ENCODE measurements around the gene DNAJB6.

DNAJB6 gene

DNA sequence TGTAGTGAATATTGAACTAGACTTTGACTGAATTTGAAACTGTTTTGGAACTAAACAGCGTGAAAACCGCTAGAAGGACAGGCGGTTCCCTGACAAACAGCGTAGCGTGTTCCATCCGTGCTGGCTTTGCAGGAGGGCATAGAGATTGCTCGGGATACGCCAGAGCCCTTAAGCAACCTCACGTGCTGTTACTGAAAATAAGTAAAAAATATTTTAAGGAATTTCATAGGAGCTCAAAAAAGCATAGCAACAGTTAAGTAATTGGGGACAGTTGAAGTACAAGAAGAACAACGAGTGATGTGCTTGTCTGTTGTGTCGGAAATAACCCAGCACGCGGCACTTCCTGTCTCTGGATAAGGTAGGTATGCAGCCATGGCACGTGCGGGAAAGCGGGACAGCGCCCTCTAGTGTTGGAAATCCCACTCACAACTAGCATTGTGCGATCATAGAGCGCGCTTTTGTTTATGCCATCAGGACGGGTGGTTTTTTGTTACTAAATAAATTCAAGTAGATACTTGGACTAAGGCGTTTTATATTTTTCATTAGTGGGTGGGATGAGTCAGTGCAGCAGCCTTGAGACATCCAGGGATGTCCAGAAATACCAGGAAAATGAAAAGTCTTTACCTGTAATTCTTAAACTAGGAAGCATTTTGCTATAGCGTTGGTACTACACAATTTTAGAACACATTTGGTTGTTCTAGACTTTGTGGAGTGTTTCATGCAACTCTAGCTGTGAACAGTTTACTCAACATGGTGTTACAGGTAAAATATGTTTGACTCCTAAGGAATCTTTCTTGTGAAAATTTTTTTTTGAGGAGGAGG lies 50.4 kb downstream of the DNAJB6 start:
- peak overlapping the region; percentile 52 for H3K4me3 ChIP-seq (ENCODE audit: low read depth, low read length)
- H3K9me3 ChIP-seq, result no peaks in the 10 kb centered on the region
- H3K4me1 ChIP-seq, result no peaks in the 10 kb centered on the region
- peaks cover 39% of the 10 kb centered on the region for H3K36me3 ChIP-seq
- TF ChIP-seq, protein P1, sequence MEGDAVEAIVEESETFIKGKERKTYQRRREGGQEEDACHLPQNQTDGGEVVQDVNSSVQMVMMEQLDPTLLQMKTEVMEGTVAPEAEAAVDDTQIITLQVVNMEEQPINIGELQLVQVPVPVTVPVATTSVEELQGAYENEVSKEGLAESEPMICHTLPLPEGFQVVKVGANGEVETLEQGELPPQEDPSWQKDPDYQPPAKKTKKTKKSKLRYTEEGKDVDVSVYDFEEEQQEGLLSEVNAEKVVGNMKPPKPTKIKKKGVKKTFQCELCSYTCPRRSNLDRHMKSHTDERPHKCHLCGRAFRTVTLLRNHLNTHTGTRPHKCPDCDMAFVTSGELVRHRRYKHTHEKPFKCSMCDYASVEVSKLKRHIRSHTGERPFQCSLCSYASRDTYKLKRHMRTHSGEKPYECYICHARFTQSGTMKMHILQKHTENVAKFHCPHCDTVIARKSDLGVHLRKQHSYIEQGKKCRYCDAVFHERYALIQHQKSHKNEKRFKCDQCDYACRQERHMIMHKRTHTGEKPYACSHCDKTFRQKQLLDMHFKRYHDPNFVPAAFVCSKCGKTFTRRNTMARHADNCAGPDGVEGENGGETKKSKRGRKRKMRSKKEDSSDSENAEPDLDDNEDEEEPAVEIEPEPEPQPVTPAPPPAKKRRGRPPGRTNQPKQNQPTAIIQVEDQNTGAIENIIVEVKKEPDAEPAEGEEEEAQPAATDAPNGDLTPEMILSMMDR (IDR thresholded peaks at IDR 0.05; ENCODE audit: low read depth, low read length), result peak; percentile 91
- peak; percentile 90 for DNase-seq
- H3K27me3 ChIP-seq, result no peaks in the 10 kb centered on the region

DNA sequence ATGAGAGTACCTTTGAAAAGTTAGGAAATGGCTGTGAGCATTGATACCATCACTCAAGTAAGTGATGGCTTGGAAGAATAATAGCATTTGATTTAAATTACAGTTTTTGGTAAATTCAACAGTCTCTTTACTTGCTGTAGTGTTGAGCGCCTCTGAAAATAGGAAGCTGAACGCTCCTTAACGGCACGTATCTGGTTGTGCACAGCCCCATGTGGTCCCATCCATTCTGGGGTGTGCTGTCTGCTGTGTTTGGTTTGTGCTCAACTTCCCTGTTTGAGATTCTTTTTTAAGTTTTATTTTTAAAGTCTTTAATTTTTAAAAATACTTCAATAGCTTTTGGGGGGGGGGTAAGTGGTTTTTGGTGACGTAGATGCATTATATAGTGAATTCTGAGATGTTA lies 51.5 kb downstream of the DNAJB6 start:
- Histone ChIP-seq H3K27me3 (no peaks in the 10 kb centered on the region), H3K36me3 (peaks cover 31% of the 10 kb centered on the region), H3K9me3 (no peaks in the 10 kb centered on the region), H3K4me1 (no peaks in the 10 kb centered on the region), H3K4me3 (ENCODE audit: low read depth, low read length) (no peak overlapping the region)
- TF ChIP-seq, protein P1 (IDR thresholded peaks at IDR 0.05; ENCODE audit: low read depth, low read length), result no peak
- no peak for DNase-seq

DNA sequence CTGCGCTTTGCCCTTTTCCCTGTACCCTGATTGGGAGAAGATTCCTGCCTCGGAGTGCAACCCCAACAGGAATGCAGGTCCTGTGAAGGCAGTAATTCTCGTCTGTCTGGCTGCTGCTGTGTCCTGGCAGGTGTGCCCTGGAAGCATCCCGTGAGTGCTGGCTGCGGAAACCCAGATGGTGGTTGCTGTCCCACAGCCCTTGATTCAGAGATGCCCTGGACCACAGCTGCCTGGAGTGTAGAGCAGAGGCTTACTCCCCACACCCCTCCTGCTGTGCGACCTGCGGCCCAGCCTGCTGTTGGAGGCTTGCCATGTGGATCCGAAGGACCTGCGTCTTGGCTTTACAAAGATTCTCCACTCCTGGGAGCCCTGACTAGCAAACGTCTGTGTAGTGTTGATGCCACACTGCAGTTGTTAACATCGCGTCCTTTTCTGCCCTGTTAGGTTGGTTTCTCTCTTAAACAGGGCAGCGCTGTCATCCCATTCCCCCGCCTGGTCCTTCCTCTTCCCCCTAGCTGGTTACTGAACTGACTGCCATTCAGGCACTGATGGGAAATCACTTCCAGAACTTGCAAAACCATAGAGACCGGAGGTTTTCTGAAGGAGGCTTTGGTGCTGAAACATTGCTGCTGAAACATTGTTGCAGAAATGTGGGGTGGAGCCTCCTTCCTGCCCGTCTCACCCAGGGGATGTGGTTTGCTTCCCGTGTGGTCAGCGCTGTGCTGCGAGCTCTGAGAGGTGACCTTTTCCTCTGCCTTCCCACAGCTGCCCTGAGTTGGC lies 53.3 kb downstream of the DNAJB6 start:
- Histone ChIP-seq H3K27me3 (no peaks in the 10 kb centered on the region), H3K4me1 (no peaks in the 10 kb centered on the region), H3K36me3 (peaks cover 18% of the 10 kb centered on the region), H3K4me3 (ENCODE audit: low read depth, low read length) (no peak overlapping the region), H3K9me3 (no peaks in the 10 kb centered on the region)
- DNase-seq, result no peak
- TF ChIP-seq, protein P1 (IDR thresholded peaks at IDR 0.05; ENCODE audit: low read depth, low read length), result no peak

DNA sequence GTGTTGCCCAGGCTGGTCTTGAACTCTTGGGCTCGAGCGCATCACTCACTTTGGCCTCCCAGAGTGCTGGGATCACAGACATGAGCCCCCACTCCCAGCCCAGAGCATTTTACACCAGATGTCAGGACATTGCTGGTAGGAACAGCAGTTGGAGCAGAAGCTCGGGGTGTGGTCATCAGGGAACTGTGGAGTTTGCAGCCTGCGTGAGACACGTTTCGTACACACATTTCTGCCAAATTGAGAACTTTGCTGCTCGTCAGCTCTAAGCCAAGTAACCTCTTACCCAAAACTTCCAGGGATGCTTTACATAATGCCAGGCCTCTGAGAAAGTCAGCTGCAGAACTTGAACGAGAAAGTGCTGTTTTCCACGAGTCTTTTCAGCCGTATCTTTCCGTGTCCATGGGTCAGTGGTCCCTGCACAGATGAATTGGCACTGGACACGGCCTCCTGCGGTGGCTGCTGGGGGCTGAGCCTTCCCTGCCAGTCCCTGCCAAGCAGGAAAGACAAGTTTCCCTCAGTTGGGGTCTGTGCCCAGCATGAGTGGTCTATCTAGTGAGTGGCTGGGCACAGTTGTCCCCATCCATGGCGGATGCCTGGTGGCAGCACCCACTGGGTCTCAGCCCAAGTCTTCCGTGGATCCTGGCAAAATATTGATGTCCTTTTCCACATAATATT lies 54.4 kb downstream of the DNAJB6 start:
- H3K4me3 ChIP-seq (ENCODE audit: low read depth, low read length), result no peak overlapping the region
- peaks cover 15% of the 10 kb centered on the region for H3K36me3 ChIP-seq
- TF ChIP-seq, protein P1 (IDR thresholded peaks at IDR 0.05; ENCODE audit: low read depth, low read length), result no peak
- H3K27me3 ChIP-seq, result no peaks in the 10 kb centered on the region
- H3K4me1 ChIP-seq, result no peaks in the 10 kb centered on the region
- DNase-seq, result no peak
- H3K9me3 ChIP-seq, result no peaks in the 10 kb centered on the region

DNA sequence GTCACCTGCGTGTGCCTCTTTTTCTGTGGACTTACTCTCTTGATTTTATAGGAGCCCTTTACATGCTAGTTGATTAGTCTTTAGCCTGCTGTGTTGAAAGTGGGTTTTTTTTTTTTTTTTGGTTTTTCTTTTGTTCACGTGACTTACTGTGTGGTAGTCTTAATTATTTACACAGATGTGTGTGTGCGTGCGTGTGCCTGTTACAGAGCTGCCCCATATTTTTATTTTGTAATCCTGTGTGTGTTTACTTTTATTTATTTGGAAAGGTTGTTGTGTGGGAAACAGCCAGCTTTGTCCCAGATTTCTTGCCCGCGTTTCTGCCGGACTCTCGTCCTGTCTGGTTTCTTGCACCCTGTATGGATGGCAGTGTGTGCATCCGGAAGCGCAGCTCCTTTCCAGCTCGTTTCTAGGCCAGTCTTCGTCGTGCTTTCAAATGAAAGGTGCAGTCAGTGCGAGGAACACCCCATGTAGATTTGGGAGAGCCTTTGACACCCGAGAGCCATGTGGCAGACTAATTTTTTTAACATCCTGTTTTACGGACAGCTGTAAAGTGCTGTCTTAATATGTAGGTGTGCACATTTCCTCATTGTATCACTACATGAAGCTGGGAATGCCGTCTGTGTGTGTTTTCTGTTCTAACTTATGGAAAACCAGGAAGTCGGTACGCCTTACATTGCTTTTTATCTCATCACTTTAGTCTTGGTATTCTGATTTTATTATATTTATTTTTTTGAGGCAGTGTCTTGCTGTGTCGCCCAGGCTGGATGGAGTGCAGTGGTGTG lies 55.6 kb downstream of the DNAJB6 start:
- TF ChIP-seq, protein P1 (IDR thresholded peaks at IDR 0.05; ENCODE audit: low read depth, low read length), result no peak
- Histone ChIP-seq H3K9me3 (no peaks in the 10 kb centered on the region), H3K4me1 (no peaks in the 10 kb centered on the region), H3K4me3 (ENCODE audit: low read depth, low read length) (no peak overlapping the region), H3K36me3 (peaks cover 13% of the 10 kb centered on the region), H3K27me3 (no peaks in the 10 kb centered on the region)
- DNase-seq, result no peak
